IMR-90 (cell line): ENCODE measurements around the gene TBXAS1. TPM values are rescaled to one million over a fixed set of nuclear protein-coding genes. Genes with fewer than 3 reads are reported as not detected.
A peak's percentile ranks its signal among the peaks of the same experiment; 100 is the strongest.

Source experiments
- ATAC-seq: fragments of 200-7000 bp; cut with Tn5 transposase; 2 replicates; pipeline ENCODE4 v1.9.1; 2020; ENCODE audit warnings: low read depth, mild to moderate bottlenecking, moderate library complexity
- BruUV-seq: library from RNA; stranded (reverse); fragments of 400-500 nt; replicated peaks from 2 replicates; lab custom pipeline; 2021; lab: Mats Ljungman, UMichigan
- CTCF ChIA-PET: fragments of 300-600 bp; formaldehyde crosslinking; extraction: SDS; loops from one replicate; lab custom pipeline; 2021; ENCODE audit warnings: antibody characterized with exemption; lab: Yijun Ruan, JAX
- POLR2A ChIA-PET: fragments of 300-600 bp; sonication (Branson Sonifier 250); formaldehyde crosslinking; loops from one replicate; lab custom pipeline; 2022; ENCODE audit warnings: antibody characterized with exemption; ENCODE audit not compliant: unreplicated experiment; lab: Charles Lee
- DNase-seq: peaks from one replicate; pipeline ENCODE4 v3.0.0; 2013
- H2AFZ ChIP-seq: replicated peaks from 2 replicates; pipeline ENCODE3; 2013; ENCODE audit warnings: low read length, mild to moderate bottlenecking; ENCODE audit not compliant: poor library complexity
- H2AK5ac ChIP-seq: 2 replicates; pipeline ENCODE4 v1.6.1; 2013; ENCODE audit warnings: low read depth, low read length, inconsistent platforms
- H2AK9ac ChIP-seq: replicated peaks from 2 replicates; pipeline ENCODE3; 2013; ENCODE audit warnings: mild to moderate bottlenecking, low read depth, low read length, moderate library complexity; ENCODE audit not compliant: poor library complexity
- H2BK120ac ChIP-seq: 2 replicates; pipeline ENCODE4 v1.6.1; 2013; ENCODE audit warnings: low read depth, low read length, inconsistent platforms
- H2BK15ac ChIP-seq: 3 replicates; pipeline ENCODE4 v1.6.1; 2013; ENCODE audit warnings: low read depth, low read length, inconsistent platforms
- H2BK20ac ChIP-seq: 2 replicates; pipeline ENCODE4 v1.6.1; 2013; ENCODE audit warnings: low read depth, mild to moderate bottlenecking, inconsistent platforms, low read length, moderate library complexity
- H2BK5ac ChIP-seq: 2 replicates; pipeline ENCODE4 v1.6.1; 2013; ENCODE audit warnings: mild to moderate bottlenecking, low read depth, low read length, inconsistent platforms; ENCODE audit not compliant: poor library complexity, severe bottlenecking
- H3K14ac ChIP-seq: replicated peaks from 2 replicates; pipeline ENCODE4 v1.6.1; 2013; ENCODE audit warnings: low read depth, low read length, inconsistent platforms
- H3K18ac ChIP-seq: 2 replicates; pipeline ENCODE4 v1.6.1; 2013; ENCODE audit warnings: low read depth, low read length, control low read depth
- H3K23ac ChIP-seq: 2 replicates; pipeline ENCODE4 v1.6.1; 2013; ENCODE audit warnings: low read depth, low read length, inconsistent platforms
- H3K27ac ChIP-seq: 2 replicates; pipeline ENCODE4 v1.5.1; 2013; ENCODE audit warnings: mild to moderate bottlenecking, control low read depth, low read length; ENCODE audit not compliant: insufficient read depth
- H3K27me3 ChIP-seq: 2 replicates; pipeline ENCODE4 v1.6.1; 2013; ENCODE audit warnings: low read length; ENCODE audit not compliant: control insufficient read depth, insufficient read depth
- H3K36me3 ChIP-seq: 2 replicates; pipeline ENCODE4 v1.6.1; 2013; ENCODE audit warnings: low read length, mixed read lengths; ENCODE audit not compliant: control insufficient read depth, insufficient read depth
- H3K4ac ChIP-seq: 2 replicates; pipeline ENCODE4 v1.6.1; 2013; ENCODE audit warnings: low read depth, low read length, inconsistent platforms
- H3K4me1 ChIP-seq: 2 replicates; pipeline ENCODE4 v1.6.1; 2013; ENCODE audit warnings: low read length, mixed read lengths; ENCODE audit not compliant: control insufficient read depth, insufficient read depth
- H3K4me2 ChIP-seq: 2 replicates; pipeline ENCODE4 v1.6.1; 2013; ENCODE audit warnings: low read depth, mild to moderate bottlenecking, control low read depth, low read length, moderate library complexity
- H3K4me3 ChIP-seq: 2 replicates; pipeline ENCODE4 v1.5.1; 2013; ENCODE audit warnings: low read depth, mild to moderate bottlenecking, control low read depth, low read length, moderate library complexity; ENCODE audit not compliant: insufficient read depth
- H3K56ac ChIP-seq: 2 replicates; pipeline ENCODE4 v1.6.1; 2013; ENCODE audit warnings: low read length, inconsistent platforms; ENCODE audit not compliant: insufficient read depth; ENCODE audit errors: extremely low read depth
- H3K79me1 ChIP-seq, 2 experiments: 2 replicates each; pipeline ENCODE4 v1.6.1; 2013; ENCODE audit warnings: low read length in 2 of 2, inconsistent platforms in 1 of 2, low read depth in 1 of 2
- H3K9ac ChIP-seq: 2 replicates; pipeline ENCODE4 v1.6.1; 2013; ENCODE audit warnings: low read depth, low read length, control low read depth
- H3K9me1 ChIP-seq: 2 replicates; pipeline ENCODE4 v1.6.1; 2013; ENCODE audit warnings: low read length, inconsistent platforms; ENCODE audit not compliant: insufficient read depth
- H3K9me3 ChIP-seq: 2 replicates; pipeline ENCODE4 v1.6.1; 2013; ENCODE audit warnings: low read length; ENCODE audit not compliant: control insufficient read depth, insufficient read depth
- H4K20me1 ChIP-seq: 2 replicates; pipeline ENCODE4 v1.6.1; 2013; ENCODE audit warnings: low read length, inconsistent platforms; ENCODE audit not compliant: insufficient read depth
- H4K5ac ChIP-seq: 2 replicates; pipeline ENCODE4 v1.6.1; 2013; ENCODE audit warnings: mild to moderate bottlenecking, low read depth, low read length, control low read depth
- H4K8ac ChIP-seq, 2 experiments: 2 replicates each; pipeline ENCODE4 v1.6.1; 2013; ENCODE audit warnings: low read depth in 2 of 2, low read length in 2 of 2, control low read depth in 1 of 2, inconsistent platforms in 1 of 2
- H4K91ac ChIP-seq: 2 replicates; pipeline ENCODE4 v1.6.1; 2013; ENCODE audit warnings: low read depth, low read length, inconsistent platforms; ENCODE audit not compliant: insufficient read depth
- BHLHE40 ChIP-seq: fragments of 150-350 bp; IDR thresholded peaks from 2 replicates; pipeline ENCODE4 v1.6.1; 2016; ENCODE audit warnings: mild to moderate bottlenecking, low read depth, low read length
- CEBPB ChIP-seq: IDR thresholded peaks from 2 replicates; pipeline ENCODE4 v1.6.1; 2012; ENCODE audit warnings: low read depth, low read length, improper control_type of control experiment
- CHD1 ChIP-seq: IDR thresholded peaks from 2 replicates; pipeline ENCODE4 v1.6.1; 2012; ENCODE audit warnings: low read depth, low read length, improper control_type of control experiment
- FOS ChIP-seq: fragments of 150-350 bp; IDR thresholded peaks from 2 replicates; pipeline ENCODE4 v1.6.1; 2016; ENCODE audit warnings: low read depth, low read length
- MAFK ChIP-seq: IDR thresholded peaks from 2 replicates; pipeline ENCODE4 v1.6.1; 2012; ENCODE audit warnings: low read depth, low read length, improper control_type of control experiment
- MAZ ChIP-seq: IDR thresholded peaks from 2 replicates; pipeline ENCODE4 v1.6.1; 2012; ENCODE audit warnings: low read depth, mild to moderate bottlenecking, low read length, improper control_type of control experiment, moderate library complexity, borderline replicate concordance
- MXI1 ChIP-seq: IDR thresholded peaks from 2 replicates; pipeline ENCODE4 v1.6.1; 2012; ENCODE audit warnings: low read depth, mild to moderate bottlenecking, low read length, moderate library complexity, borderline replicate concordance
- NFE2L2 ChIP-seq: fragments of 150-350 bp; IDR thresholded peaks from 2 replicates; pipeline ENCODE4 v1.6.1; 2016; ENCODE audit warnings: low read depth, mild to moderate bottlenecking, low read length
- POLR2A ChIP-seq: IDR thresholded peaks from 2 replicates; pipeline ENCODE4 v1.6.1; 2012; ENCODE audit warnings: mild to moderate bottlenecking, low read depth, low read length
- RAD21 ChIP-seq: IDR thresholded peaks from 2 replicates; pipeline ENCODE4 v1.6.1; 2012; ENCODE audit warnings: low read length, improper control_type of control experiment
- RCOR1 ChIP-seq: IDR thresholded peaks from 2 replicates; pipeline ENCODE4 v1.6.1; 2012; ENCODE audit warnings: mild to moderate bottlenecking, low read length, improper control_type of control experiment; ENCODE audit not compliant: insufficient replicate concordance
- RFX5 ChIP-seq: IDR thresholded peaks from 2 replicates; pipeline ENCODE4 v1.8.0; 2012; ENCODE audit warnings: low read depth, mild to moderate bottlenecking, low read length, moderate library complexity
- SMC3 ChIP-seq: fragments of 150-350 bp; IDR thresholded peaks from 2 replicates; pipeline ENCODE4 v1.6.1; 2016; ENCODE audit warnings: low read depth, mild to moderate bottlenecking, antibody characterized with exemption, low read length, moderate library complexity
- WGBS, 2 experiments: methylation state at CpG; one replicate each; pipeline versions ENCODE4 v1.1.5 to v1.1.7; 2013; ENCODE audit warnings: missing lambda C conversion rate in 2 of 2; ENCODE audit not compliant: insufficient read length in 1 of 2; ENCODE audit errors: extremely low coverage in 2 of 2; 5-methylcytosine and 5-hydroxymethylcytosine counted together
- dilution Hi-C: fragments of 300-500 bp; cut with HindIII; formaldehyde crosslinking; loops from one replicate; pipeline ENCODE4 v1.14.3; 2018; ENCODE audit warnings: low sequenced_read_pairs; ENCODE audit not compliant: unreplicated experiment
- in situ Hi-C: fragments of 300-500 bp; cut with MboI; formaldehyde crosslinking; loops from 3 replicates; pipeline ENCODE4 v1.14.3; 2019; ENCODE audit warnings: low sequenced_read_pairs, inconsistent platforms, mixed read lengths
- intact Hi-C: fragments of 100-400 bp; cut with micrococcal nuclease; formaldehyde crosslinking; loops from 2 replicates; pipeline ENCODE4 v1.10.0; 2022
- polyA plus RNA-seq, 3 experiments: library from polyadenylated mRNA; depleted of rRNA; stranded (reverse); fragments of >200 nt; gene quantifications; 2 replicates each; pipeline ENCODE4 v1.2.3, GENCODE V29; 2012; ENCODE audit warnings: low replicate concordance in 1 of 3
- total RNA-seq: library from RNA; depleted of rRNA; stranded (reverse); fragments of >200 nt; gene quantifications from 2 replicates; pipeline ENCODE4 v1.2.3, GENCODE V29; 2012
- TF ChIP-seq, protein P1 (sequence below): fragments of 150-350 bp; IDR thresholded peaks from 2 replicates; pipeline ENCODE4 v1.6.1; 2017; ENCODE audit warnings: mild to moderate bottlenecking, antibody characterized with exemption, low read length, low read depth
- TF ChIP-seq, protein P2 (sequence below): fragments of 150-350 bp; IDR thresholded peaks from 2 replicates; pipeline ENCODE4 v1.6.1; 2016; ENCODE audit warnings: low read depth, mild to moderate bottlenecking, low read length, moderate library complexity, borderline replicate concordance

TBXAS1 gene
- total and polyA plus RNA-seq, 2 of the 4 experiments (the other 2 are of a cell fraction) = 5.9 to 10.8 TPM

DNA sequence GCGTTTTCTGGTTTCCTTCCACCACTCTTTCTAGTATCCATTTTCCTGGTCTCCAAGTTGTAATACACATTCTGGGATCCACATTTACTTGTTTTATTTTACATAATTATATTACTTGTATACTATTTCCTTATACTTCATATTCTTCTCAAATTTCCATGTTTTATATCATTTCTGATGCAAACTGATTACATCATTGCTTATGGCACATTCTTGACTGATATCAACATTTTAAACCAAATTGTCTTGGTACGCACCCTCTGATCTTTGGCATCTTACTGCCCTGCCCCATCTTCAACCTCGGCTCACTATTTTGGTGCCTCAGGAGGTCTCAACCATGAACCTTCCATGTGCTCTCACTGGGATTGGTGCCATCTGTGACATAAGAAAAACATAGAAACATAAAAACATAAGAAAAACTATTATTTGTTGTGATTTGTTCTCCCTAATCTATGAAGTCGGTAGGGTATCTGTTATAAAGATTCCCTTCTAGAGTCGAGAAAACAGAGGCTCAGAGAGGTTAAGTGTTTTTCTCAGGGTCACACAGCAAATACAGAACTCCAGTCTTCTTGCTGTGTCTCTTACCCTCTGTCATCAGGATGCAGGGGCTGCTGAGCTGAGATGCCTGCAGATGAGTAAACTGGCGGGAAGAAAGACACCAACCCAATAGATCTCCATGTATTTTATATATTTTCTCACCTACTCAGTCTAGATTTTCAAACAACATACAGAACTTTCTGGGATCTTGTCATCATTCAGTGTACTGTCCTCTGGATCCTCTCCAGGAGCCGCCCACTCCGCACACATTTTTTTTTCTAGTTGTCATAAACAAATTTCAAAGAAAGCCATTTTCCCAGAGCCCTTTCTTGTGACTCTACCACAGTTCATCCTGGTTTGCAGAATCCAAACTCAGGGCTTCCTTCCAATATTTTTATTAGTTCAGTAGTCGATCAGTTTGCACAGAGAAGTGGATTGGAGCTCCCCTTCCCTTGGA, 154.2 kb downstream of the TBXAS1 start:
- ChIA-PET CTCF (no interaction called here), POLR2A (no interaction called here)
- H4K5ac ChIP-seq = no peak overlapping the region
- no peaks in the 10 kb centered on the region; the same call in 1 of the 2 replicates for H3K27me3 ChIP-seq
- H3K4me2 ChIP-seq = no peak overlapping the region
- peak overlapping the region; percentile 24; the same call in 1 of the 2 replicates for H3K18ac ChIP-seq
- H4K91ac ChIP-seq = no peak overlapping the region
- H3K9me3 ChIP-seq = no peaks in the 10 kb centered on the region
- peaks cover 7% of the 10 kb centered on the region; the same call in 1 of the 2 replicates for H3K4me1 ChIP-seq
- H2AFZ ChIP-seq = no peak overlapping the region
- no peak overlapping the region for H2BK5ac ChIP-seq
- no peak overlapping the region for H3K23ac ChIP-seq
- H3K4me3 ChIP-seq = no peak overlapping the region
- 100% methylated on average over 1 of the region's 9 CpGs; no CpG with 5 or more reads in 1 of the 2 experiments for WGBS, 2 experiments
- no peaks in the 10 kb centered on the region for H3K36me3 ChIP-seq
- no peaks in the 10 kb centered on the region for H4K20me1 ChIP-seq
- H3K79me1 ChIP-seq = no peaks in the 10 kb centered on the region
- peak overlapping the region; percentile 43; the same call in 1 of the 2 replicates for H3K4ac ChIP-seq
- H3K27ac ChIP-seq = no peak overlapping the region
- DNase-seq (peak; percentile 57), ATAC-seq (peak; percentile 21; the same call in 1 of the 2 replicates)
- H3K9ac ChIP-seq = no peak overlapping the region
- no peak overlapping the region for H4K8ac ChIP-seq
- in situ Hi-C loops = no loop called here
- no TSS peak for BruUV-seq
- no peaks in the 10 kb centered on the region; the same call in 1 of the 2 replicates for H3K9me1 ChIP-seq
- intact Hi-C loops = no loop called here
- no peak overlapping the region for H2AK9ac ChIP-seq
- 0 out of 2 replicates have a peak overlapping the region, but pooled peaks have one; percentile 27 for H2AK5ac ChIP-seq
- H3K56ac ChIP-seq = no peak overlapping the region
- H3K14ac ChIP-seq = peak overlapping the region; percentile 37
- H2BK120ac ChIP-seq = peak overlapping the region; percentile 14
- dilution Hi-C loops = no loop called here
- no peak overlapping the region for H2BK15ac ChIP-seq
- H2BK20ac ChIP-seq = 0 out of 2 replicates have a peak overlapping the region, but pooled peaks have one; percentile 14
- no peak for TF ChIP-seq SMC3
- TF ChIP-seq RFX5 = no peak
- no peak for TF ChIP-seq CHD1
- TF ChIP-seq BHLHE40 = no peak
- no peak for TF ChIP-seq RAD21
- no peak for TF ChIP-seq NFE2L2
- no peak for TF ChIP-seq MAZ
- TF ChIP-seq MXI1 = no peak
- TF ChIP-seq, protein P1, sequence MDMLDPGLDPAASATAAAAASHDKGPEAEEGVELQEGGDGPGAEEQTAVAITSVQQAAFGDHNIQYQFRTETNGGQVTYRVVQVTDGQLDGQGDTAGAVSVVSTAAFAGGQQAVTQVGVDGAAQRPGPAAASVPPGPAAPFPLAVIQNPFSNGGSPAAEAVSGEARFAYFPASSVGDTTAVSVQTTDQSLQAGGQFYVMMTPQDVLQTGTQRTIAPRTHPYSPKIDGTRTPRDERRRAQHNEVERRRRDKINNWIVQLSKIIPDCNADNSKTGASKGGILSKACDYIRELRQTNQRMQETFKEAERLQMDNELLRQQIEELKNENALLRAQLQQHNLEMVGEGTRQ = no peak
- no peak for TF ChIP-seq FOS
- no peak for TF ChIP-seq RCOR1
- TF ChIP-seq CEBPB = no peak
- TF ChIP-seq, protein P2, sequence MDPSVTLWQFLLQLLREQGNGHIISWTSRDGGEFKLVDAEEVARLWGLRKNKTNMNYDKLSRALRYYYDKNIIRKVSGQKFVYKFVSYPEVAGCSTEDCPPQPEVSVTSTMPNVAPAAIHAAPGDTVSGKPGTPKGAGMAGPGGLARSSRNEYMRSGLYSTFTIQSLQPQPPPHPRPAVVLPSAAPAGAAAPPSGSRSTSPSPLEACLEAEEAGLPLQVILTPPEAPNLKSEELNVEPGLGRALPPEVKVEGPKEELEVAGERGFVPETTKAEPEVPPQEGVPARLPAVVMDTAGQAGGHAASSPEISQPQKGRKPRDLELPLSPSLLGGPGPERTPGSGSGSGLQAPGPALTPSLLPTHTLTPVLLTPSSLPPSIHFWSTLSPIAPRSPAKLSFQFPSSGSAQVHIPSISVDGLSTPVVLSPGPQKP = no peak
- no peak for TF ChIP-seq MAFK
- TF ChIP-seq POLR2A = no peak
